H9 (cell line): ENCODE measurements around the gene RFESD. TPM values are rescaled to one million over a fixed set of nuclear protein-coding genes. Genes with fewer than 3 reads are reported as not detected.

Experiments used
- DNase-seq: peaks from one replicate; pipeline ENCODE4 v3.0.0-alpha.2; 2017
- H2AFZ ChIP-seq: one replicate; pipeline ENCODE4 v1.6.1; 2013; ENCODE audit warnings: mild to moderate bottlenecking, low read length, control low read depth, moderate library complexity
- H2AK5ac ChIP-seq: 2 replicates; pipeline ENCODE4 v1.6.1; 2013; ENCODE audit warnings: low read length, control low read depth, mixed read lengths; ENCODE audit not compliant: insufficient read length
- H2BK120ac ChIP-seq: one replicate; pipeline ENCODE4 v1.6.1; 2013; ENCODE audit warnings: low read depth, mild to moderate bottlenecking, low read length, control low read depth, inconsistent platforms; ENCODE audit not compliant: poor library complexity, severe bottlenecking
- H2BK12ac ChIP-seq: 2 replicates; pipeline ENCODE4 v1.6.1; 2013; ENCODE audit warnings: low read length, control low read depth, mixed read lengths, low read depth; ENCODE audit not compliant: insufficient read length
- H2BK15ac ChIP-seq: 2 replicates; pipeline ENCODE4 v1.6.1; 2013; ENCODE audit warnings: low read depth, low read length, control low read depth
- H2BK20ac ChIP-seq: one replicate; pipeline ENCODE4 v1.6.1; 2013; ENCODE audit warnings: low read depth, mild to moderate bottlenecking, low read length, control low read depth, inconsistent platforms; ENCODE audit not compliant: poor library complexity, severe bottlenecking
- H2BK5ac ChIP-seq: 2 replicates; pipeline ENCODE4 v1.6.1; 2013; ENCODE audit warnings: low read length, control low read depth, mixed read lengths; ENCODE audit not compliant: insufficient read length
- H3K14ac ChIP-seq: 2 replicates; pipeline ENCODE4 v1.6.1; 2013; ENCODE audit warnings: low read length, control low read depth; ENCODE audit not compliant: insufficient read depth
- H3K18ac ChIP-seq: 2 replicates; pipeline ENCODE4 v1.6.1; 2013; ENCODE audit warnings: low read depth, mild to moderate bottlenecking, mixed read lengths, low read length, control low read depth; ENCODE audit not compliant: insufficient read length
- H3K23ac ChIP-seq: 2 replicates; pipeline ENCODE4 v1.6.1; 2013; ENCODE audit warnings: low read length, control low read depth, mixed read lengths, low read depth; ENCODE audit not compliant: insufficient read length
- H3K23me2 ChIP-seq: 2 replicates; pipeline ENCODE4 v1.6.1; 2013; ENCODE audit warnings: low read depth, mild to moderate bottlenecking, mixed read lengths, low read length, control low read depth; ENCODE audit not compliant: insufficient read length, poor library complexity, severe bottlenecking
- H3K27ac ChIP-seq: 2 replicates; pipeline ENCODE4 v1.5.1; 2013; ENCODE audit warnings: low read length, control low read depth, mixed read lengths, low read depth; ENCODE audit not compliant: insufficient read length
- H3K27me3 ChIP-seq: 2 replicates; pipeline ENCODE4 v1.6.1; 2013; ENCODE audit warnings: low read length, control low read depth, inconsistent platforms; ENCODE audit not compliant: insufficient read depth
- H3K4ac ChIP-seq: 2 replicates; pipeline ENCODE4 v1.6.1; 2013; ENCODE audit warnings: low read depth, mild to moderate bottlenecking, control low read depth, inconsistent platforms, low read length, moderate library complexity
- H3K4me1 ChIP-seq: 2 replicates; pipeline ENCODE4 v1.6.1; 2013; ENCODE audit warnings: low read length, control low read depth, inconsistent platforms; ENCODE audit not compliant: insufficient read depth
- H3K4me2 ChIP-seq: 2 replicates; pipeline ENCODE4 v1.6.1; 2013; ENCODE audit warnings: low read length, control low read depth, mixed read lengths; ENCODE audit not compliant: insufficient read length, insufficient read depth
- H3K56ac ChIP-seq: 2 replicates; pipeline ENCODE4 v1.6.1; 2013; ENCODE audit warnings: low read depth, mild to moderate bottlenecking, mixed read lengths, low read length, control low read depth; ENCODE audit not compliant: insufficient read length
- H3K79me1 ChIP-seq: 2 replicates; pipeline ENCODE4 v1.6.1; 2013; ENCODE audit warnings: low read depth, mild to moderate bottlenecking, moderate library complexity, low read length, control low read depth, inconsistent platforms; ENCODE audit not compliant: insufficient read depth, poor library complexity, severe bottlenecking
- H3K79me2 ChIP-seq: 2 replicates; pipeline ENCODE4 v1.6.1; 2013; ENCODE audit warnings: low read length, control low read depth, inconsistent platforms; ENCODE audit not compliant: insufficient read depth
- H3K9ac ChIP-seq: 2 replicates; pipeline ENCODE4 v1.6.1; 2013; ENCODE audit warnings: low read length, control low read depth, mixed read lengths; ENCODE audit not compliant: insufficient read length; ENCODE audit errors: extremely low read depth
- H3K9me3 ChIP-seq: one replicate; pipeline ENCODE4 v1.6.1; 2013; ENCODE audit warnings: low read depth, low read length, inconsistent platforms; ENCODE audit not compliant: control insufficient read depth
- H3T11ph ChIP-seq: one replicate; pipeline ENCODE4 v1.6.1; 2013; ENCODE audit warnings: mild to moderate bottlenecking, low read length, control low read depth, inconsistent platforms
- H4K20me1 ChIP-seq: one replicate; pipeline ENCODE4 v1.6.1; 2013; ENCODE audit not compliant: control insufficient read depth, insufficient read length, insufficient read depth
- H4K5ac ChIP-seq: 2 replicates; pipeline ENCODE4 v1.6.1; 2013; ENCODE audit warnings: low read depth, mild to moderate bottlenecking, mixed read lengths, low read length, control low read depth; ENCODE audit not compliant: insufficient read length
- H4K8ac ChIP-seq: replicated peaks from 2 replicates; pipeline ENCODE4 v1.6.1; 2013; ENCODE audit warnings: low read length, control low read depth, mixed read lengths, low read depth; ENCODE audit not compliant: insufficient read length
- H4K91ac ChIP-seq: 2 replicates; pipeline ENCODE4 v1.6.1; 2013; ENCODE audit warnings: low read depth, mild to moderate bottlenecking, moderate library complexity, mixed read lengths, low read length, control low read depth; ENCODE audit not compliant: insufficient read length
- H3K27ac Mint-ChIP-seq, 3 experiments: 2 replicates in 2 of 3; 3 replicates in 1 of 3; pipeline ENCODE4 v1.8.0; 2020 to 2021; ENCODE audit warnings: mixed read lengths in 3 of 3, mild to moderate bottlenecking in 1 of 3, moderate library complexity in 1 of 3
- H3K27me3 Mint-ChIP-seq: 2 replicates; pipeline ENCODE4 v1.8.0; 2021; ENCODE audit warnings: low read depth, mild to moderate bottlenecking, moderate library complexity, mixed read lengths
- H3K36me3 Mint-ChIP-seq, 3 experiments: 2 replicates in 2 of 3; 3 replicates in 1 of 3; pipeline ENCODE4 v1.8.0; 2020 to 2021; ENCODE audit warnings: low read depth in 3 of 3, mixed read lengths in 3 of 3; ENCODE audit not compliant: insufficient read depth in 1 of 3
- H3K4me1 Mint-ChIP-seq, 2 experiments: 2 replicates each; pipeline ENCODE4 v1.8.0; 2020; ENCODE audit warnings: mixed read lengths in 2 of 2
- H3K4me3 Mint-ChIP-seq, 2 experiments: 2 replicates in 1 of 2; 3 replicates in 1 of 2; pipeline ENCODE4 v1.8.0; 2020 to 2021; ENCODE audit warnings: mild to moderate bottlenecking in 2 of 2, mixed read lengths in 2 of 2, moderate library complexity in 1 of 2
- H3K9me3 Mint-ChIP-seq, 2 experiments: 2 replicates in 1 of 2; 3 replicates in 1 of 2; pipeline ENCODE4 v1.8.0; 2020; ENCODE audit warnings: mild to moderate bottlenecking in 2 of 2, mixed read lengths in 2 of 2, moderate library complexity in 1 of 2
- CTCF ChIP-seq: fragments of 200-600 bp; sonication (generic); conservative IDR thresholded peaks from 3 replicates; pipeline ENCODE4 v1.8.0; 2021; ENCODE audit warnings: antibody characterized with exemption, mild to moderate bottlenecking
- total RNA-seq: library from RNA; stranded (reverse); gene quantifications from 2 replicates; pipeline ENCODE4 v1.2.1, GENCODE V29; 2021

Gene RFESD
- total RNA-seq, 1 experiment from 2014 or later, result 1.7 TPM

DNA sequence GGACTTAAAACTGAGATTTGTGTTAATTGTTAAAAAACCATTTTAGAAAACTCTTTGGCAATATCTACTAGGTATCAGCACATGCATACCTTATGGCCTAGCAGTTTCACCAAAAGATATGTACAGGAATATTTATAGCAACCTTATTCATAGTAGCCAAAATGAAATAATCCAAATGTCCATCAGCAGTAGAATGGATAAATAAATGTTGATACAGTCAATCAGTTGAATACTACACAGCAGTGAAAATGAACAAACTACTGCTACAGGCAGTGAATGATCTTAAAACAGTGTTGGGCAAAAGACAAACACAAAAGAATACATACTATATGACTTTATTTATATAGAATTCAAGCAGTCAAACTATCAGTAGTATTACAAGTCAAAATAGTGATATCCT lies 16.4 kb downstream of the RFESD start:
- no peaks in the 10 kb centered on the region for H3K36me3 Mint-ChIP-seq
- H3K23me2 ChIP-seq, result no peaks in the 10 kb centered on the region

More for the DNA sequence above, 16.4 kb downstream of the RFESD start:
- H3K14ac ChIP-seq, result no peak overlapping the region
- H2BK120ac ChIP-seq, result no peak overlapping the region
- no peaks in the 10 kb centered on the region for H3K79me1 ChIP-seq
- H3K4me3 Mint-ChIP-seq, result no peak overlapping the region
- H4K91ac ChIP-seq, result no peak overlapping the region
- H2BK15ac ChIP-seq, result no peak overlapping the region
- DNase-seq, result no peak
- no peak overlapping the region for H4K5ac ChIP-seq
- H2BK20ac ChIP-seq, result no peak overlapping the region
- H3K27ac Mint-ChIP-seq, result no peak overlapping the region
- no peak overlapping the region for H2BK12ac ChIP-seq
- H3K27me3 ChIP-seq, result no peaks in the 10 kb centered on the region
- no peak overlapping the region for H2BK5ac ChIP-seq
- H3K56ac ChIP-seq, result no peak overlapping the region
- H4K8ac ChIP-seq, result no peak overlapping the region
- H3K9me3 ChIP-seq, result no peaks in the 10 kb centered on the region
- H3K27me3 Mint-ChIP-seq, result no peaks in the 10 kb centered on the region
- no peaks in the 10 kb centered on the region for H3K79me2 ChIP-seq
- H3K4me1 ChIP-seq, result no peaks in the 10 kb centered on the region; the same call in 1 of the 2 replicates
- no peak overlapping the region for H3K18ac ChIP-seq
- no peaks in the 10 kb centered on the region for H4K20me1 ChIP-seq
- no peak overlapping the region for H3T11ph ChIP-seq
- H3K27ac ChIP-seq, result no peak overlapping the region
- no peak for TF ChIP-seq CTCF
- H2AFZ ChIP-seq, result no peak overlapping the region
- H3K4me1 Mint-ChIP-seq, result peaks cover 9 to 10% of the 10 kb centered on the region in 2 experiments; a peak in 3 of 4 replicates
- no peak overlapping the region for H3K4me2 ChIP-seq
- no peak overlapping the region for H3K23ac ChIP-seq
- no peak overlapping the region for H2AK5ac ChIP-seq
- no peak overlapping the region for H3K4ac ChIP-seq
- H3K9ac ChIP-seq, result no peak overlapping the region
- no peaks in the 10 kb centered on the region for H3K9me3 Mint-ChIP-seq
